NCI-H748 treated with DMSO at 0.1 percent for 48 hours (cell line): ENCODE measurements around the gene F13A1.

Source experiments
- DNase-seq: peaks from one replicate; lab custom pipeline; 2025; lab: John Stamatoyannopoulos, UW

The F13A1 gene

DNA sequence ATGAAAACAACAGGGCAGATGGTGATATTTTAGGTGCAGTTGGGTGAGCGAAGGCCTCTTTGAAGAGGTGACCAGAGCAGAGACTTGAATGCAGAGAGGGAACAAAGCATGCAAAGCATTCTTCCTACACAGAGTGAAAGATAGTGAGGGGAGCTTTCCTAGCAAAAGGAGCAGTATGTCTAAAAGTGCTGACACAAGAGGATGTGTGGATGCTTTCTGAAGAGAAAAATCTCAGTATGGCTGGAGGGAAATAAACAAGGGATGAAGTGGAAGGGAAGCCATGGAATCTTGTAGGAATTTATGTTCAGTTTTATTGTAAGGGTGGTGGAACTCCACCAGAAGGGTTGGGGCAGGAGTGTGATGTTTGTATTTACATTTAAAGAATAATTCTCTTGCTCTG lies 128.6 kb downstream of the F13A1 start:
- no peak for DNase-seq

DNA sequence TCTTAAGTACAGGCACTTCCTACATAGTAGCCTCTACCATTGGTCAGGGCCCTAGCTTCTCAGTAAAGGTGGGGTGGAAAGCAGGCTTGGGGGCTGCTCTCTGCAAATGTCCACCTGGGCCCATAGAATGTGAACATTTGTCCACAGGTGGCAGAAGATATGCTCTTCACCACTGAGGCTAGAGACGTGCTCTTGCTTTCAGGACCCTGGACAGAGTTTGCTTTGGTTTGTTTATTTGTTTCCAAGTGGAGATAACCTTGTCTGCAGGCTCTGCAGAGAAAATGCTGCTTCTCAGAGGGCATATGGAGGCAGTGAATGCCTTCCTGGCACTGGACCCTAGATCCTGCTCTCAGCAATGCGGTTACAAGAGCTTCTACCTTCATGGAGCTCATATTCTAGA lies 129.0 kb downstream of the F13A1 start:
- no peak for DNase-seq

DNA sequence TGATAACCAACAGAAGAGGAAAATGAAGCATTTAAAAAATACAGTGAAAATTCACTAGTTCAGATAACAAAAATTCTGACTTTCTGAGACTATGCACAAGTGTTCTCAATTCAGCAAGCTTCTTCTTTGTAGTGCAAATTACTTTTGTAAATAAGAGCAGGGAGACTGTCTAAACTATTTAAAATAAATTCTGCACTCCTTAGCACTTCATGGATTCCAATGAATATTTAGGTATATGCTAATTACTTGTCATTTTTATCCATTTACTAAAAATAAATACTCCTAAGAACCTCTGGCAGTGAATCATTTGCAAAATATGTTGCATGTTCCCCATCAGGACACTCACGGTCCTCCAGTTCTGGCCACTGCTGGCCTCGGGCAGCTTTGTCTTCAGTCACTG lies 139.8 kb downstream of the F13A1 start:
- no peak for DNase-seq

DNA sequence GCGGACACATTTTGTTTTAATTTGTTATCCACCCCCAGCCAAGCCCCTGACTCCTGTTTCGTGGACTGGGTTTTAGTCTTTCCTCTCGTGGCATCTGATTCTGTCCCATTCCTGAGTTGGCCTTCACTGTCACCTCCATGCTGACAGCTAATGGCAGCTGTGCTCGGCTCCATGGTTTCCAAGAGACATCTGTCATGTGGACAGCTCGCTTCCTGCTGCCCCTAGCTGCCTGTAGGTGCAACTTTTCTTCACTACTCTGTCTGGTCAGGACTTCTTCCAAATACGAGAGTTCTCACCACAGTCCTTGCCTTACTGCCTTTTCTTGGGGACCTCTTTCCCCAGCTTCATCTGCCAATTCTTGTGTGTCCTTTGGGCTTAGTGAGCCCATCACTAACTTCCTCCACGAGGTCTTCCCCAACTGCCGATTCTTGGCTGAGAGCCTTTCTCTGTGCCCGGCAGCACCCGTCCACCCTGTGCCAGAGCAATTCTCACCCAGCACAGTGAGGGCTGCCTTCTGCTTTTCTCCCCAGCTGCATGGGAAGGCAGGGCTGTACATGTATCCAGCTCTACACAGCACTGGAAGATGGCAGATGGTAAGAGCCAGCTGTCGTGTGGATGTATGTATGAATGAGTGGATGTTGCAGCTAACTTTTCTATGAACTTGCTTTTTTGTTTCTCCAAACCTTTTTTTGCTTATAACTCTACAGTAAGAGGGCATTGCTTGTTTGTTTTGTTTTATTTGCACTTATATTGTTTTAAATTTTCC lies 140.4 kb downstream of the F13A1 start:
- DNase-seq, result no peak

DNA sequence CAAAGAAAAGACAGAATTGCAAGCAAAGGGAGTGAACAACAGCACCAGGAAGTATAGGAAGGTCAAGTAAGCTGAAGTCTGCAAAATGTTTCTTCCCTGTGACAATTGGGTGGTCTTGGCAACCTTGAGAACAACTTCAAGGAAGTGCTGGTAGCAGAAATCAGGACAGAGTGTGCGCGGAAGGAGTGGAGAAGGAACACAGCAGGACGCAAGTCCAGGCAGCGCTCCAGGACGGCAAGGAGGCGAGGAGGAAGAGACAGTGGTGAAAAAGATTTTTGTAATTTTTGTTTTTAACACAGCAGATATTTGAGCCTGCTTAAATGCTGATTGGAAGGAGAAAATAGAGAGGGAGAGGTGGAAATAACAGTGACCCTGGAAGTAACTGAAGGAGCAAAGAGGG lies 141.7 kb downstream of the F13A1 start:
- no peak for DNase-seq

DNA sequence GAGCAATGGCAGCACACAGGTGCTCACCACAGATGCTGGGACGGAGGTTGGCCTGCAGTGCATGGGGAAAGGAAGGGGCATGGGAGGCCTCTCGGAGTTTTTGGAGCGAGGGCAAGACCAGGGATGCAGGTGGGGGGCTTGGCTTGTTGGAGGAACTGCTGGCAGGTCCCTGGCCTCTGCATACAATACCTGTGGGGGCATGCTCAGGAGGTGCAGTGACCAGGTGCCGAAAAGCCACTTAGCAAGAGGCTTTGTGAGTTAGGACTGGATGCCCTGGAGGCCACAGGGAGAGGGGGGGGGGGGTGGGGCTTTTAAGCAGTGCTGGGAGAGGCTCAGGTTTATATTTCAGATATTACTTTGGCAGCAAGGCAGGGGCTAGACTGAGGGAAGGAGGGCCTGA lies 142.7 kb downstream of the F13A1 start:
- no peak for DNase-seq

DNA sequence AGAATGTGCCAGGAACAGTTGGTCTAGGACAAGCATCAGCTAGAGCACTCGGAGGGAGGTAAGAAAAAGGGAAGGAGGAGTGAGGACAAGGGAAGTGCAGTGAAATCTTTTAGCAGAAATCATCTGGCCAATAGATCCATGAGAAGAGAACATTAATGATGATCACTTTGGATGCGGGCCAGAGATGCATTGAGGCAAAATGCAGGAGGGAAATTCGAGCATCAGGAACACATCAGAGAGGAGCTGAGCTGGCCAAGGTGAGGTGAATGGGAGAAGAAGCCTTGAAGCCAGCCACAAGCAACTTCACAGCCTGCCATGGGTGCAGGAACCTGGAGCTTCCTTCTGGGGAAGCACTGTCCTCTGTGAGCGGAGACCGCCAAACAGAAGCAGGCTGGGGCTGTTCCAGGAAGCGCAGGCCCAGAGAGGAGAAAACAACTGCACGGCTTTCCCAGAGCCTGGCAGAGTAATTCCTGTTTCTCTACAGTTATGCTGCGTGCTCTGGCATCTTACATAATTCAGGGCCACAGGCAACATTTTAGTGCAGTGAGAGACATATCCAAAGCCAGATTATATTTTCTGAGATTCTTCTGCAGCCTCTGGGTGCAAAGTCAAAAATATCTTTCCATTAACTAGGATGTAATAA lies 143.8 kb downstream of the F13A1 start:
- no peak for DNase-seq

DNA sequence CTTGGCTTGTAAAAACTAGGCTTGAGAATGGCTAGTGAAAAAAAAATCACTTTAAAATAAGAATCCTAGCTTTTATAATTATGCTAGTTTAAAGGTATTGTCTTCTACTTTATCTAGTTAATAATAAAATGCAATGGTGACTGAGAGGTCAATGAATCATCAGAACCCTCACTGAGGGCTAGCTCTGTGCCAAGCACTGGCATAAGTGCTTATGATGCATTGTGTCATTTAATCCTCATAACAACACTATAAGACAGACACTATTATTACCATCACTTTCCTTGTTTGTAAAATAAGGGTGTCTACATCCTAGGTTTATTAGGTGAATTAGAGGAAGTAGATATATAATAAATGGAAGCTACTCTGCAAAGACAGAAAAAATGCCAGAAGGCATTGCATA lies 144.3 kb downstream of the F13A1 start:
- DNase-seq, result no peak

DNA sequence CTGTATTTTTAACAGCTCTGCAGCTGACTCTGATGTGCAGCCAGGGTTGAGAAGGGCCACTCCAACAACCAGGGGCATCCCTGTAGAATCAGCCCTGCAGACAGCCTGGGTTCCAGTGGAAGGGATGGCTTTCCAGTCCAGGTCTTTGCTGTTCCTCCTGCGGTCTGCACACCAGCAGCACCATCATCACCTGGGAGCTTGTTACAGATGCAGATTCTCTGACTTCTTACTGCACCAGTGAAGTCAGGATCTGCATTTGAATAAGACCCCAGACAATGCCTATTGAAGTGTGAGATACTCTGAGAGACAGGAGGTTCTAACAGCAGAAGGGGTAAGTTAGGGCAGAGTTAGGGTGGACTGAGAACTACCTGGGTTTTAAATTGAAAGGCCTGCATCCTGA lies 151.3 kb downstream of the F13A1 start:
- DNase-seq, result no peak

DNA sequence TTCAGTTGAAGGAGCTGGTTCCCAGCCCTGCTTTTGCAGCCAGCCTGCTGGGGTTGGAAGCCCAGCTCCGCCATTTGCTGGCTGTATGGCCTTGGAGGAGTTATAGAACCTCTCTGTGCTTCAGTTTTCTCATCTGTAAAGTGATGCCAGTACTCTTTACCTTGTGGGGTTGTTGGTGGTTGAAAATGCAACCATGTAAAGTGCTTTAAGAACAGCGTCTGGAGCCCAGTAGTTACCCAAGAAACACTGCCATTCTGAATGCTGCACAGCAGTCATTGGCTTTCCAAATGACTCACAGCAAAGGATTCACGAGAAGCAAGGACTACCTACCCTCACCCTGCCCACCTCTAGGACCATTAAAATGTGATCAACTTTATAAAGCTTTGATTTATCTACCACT lies 154.4 kb downstream of the F13A1 start:
- no peak for DNase-seq

DNA sequence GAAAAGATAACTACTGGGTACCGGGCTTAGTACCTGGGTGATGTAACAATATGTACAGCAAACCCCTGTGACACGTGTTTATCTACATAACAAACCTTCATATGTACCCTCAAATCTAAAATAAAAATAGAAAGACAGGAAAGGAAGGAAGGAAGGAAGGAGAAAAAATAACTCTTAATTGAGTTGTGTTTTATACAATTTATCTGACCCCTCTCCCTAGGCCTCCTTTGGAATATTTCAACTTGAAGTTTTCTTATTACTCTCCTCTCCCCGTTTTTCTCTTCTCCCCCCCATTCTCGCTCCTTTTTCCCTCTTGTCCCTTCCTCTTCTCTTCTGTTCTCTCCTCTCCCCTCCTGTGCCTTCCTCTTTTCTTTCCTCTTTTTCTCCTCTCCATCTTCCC lies 156.1 kb downstream of the F13A1 start:
- no peak for DNase-seq

DNA sequence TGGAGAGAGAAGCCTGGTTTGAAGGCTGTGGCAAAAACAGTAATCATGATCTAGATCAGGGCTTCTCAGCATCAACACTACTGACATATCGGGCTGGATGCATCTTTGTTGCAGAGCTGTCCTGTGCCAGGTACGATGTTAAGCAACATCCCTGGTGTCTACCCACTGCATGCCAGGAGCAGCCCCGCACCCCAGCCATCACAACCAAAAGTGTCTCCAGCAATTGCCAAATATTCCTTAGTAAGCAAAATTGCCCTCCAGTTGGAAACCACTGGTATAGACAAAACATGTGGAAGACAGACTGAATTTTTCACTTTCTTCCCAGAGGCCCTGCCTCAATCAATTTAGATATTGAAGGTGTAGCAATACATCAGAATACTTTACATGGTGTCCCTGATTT lies 166.1 kb downstream of the F13A1 start:
- DNase-seq, result no peak

DNA sequence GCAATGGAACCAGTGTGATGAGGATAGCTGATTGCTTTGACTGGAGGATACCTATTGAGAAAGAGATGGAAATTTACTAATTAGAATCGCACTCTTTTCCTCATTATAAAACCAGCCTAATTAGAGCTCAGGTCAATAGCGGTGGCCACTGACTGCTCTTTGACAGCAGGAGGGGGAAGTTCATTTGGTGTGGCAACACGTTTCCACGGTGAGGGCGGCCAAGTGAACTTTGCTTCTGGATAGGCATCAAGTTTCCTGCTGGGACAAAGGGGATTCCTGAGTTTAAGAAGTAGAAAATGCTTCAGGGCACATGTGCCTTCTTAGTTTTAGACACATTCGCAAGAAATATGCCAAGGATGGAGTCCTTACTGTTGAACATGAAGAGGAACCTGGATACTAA lies 168.4 kb downstream of the F13A1 start:
- DNase-seq, result no peak

DNA sequence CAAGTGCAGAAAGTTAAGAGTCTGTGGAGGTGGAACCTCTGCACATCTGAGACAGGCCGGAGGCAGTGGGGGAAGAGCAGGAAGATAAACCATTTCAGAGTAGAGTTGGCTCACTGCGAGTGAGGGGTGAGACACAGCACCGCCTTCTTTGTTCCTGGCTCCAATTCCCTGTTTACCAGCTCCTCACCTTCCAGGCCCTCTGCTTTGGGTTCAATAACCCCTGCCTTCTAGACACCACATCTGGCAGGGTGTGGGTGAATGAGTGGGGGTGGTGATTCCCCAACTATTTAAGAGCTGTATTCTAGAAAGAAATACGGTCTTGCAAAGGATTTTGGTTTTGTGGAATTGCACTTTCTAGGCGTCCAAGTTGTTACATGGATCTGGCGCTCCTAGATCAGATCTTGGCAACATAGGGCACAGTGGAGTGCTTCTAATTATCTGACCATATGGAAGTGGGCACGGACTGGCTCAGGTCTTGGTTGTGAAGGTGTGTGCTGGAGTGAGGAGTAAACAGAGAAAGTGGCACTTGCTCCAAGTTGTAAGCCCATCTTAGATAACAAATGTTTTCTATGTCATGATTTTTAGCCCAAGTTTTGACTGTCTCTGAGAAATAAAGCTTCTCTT lies 172.2 kb downstream of the F13A1 start:
- DNase-seq, result no peak

DNA sequence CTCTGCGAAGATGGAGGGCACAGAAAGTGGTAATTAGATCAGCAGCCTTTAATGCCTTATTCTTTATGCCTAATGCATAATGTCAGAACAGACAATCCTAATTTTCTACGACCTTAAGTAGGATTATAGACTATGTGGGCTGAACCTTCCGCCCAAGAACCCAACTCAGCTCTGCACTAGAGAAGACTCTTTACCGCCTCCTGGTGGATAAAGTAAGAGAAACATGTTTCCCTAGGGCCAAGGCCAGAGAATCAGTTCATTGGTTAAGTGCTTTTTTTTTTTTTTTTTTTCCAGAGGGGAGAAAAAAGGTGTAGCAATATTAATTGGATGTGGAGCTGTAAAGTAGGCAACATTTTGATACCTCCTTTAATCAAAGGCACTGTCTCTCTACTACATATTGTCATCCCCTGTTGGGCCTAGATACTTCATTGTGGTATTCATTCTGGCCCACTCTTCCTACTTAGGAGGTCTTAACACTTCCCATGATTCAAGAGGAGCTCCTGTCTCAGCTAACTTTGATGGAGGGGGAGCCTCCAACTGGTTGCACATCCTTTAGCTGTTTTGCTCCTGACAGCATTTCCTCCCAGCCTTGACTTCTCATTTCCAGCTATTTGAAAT lies 188.9 kb downstream of the F13A1 start:
- no peak for DNase-seq

DNA sequence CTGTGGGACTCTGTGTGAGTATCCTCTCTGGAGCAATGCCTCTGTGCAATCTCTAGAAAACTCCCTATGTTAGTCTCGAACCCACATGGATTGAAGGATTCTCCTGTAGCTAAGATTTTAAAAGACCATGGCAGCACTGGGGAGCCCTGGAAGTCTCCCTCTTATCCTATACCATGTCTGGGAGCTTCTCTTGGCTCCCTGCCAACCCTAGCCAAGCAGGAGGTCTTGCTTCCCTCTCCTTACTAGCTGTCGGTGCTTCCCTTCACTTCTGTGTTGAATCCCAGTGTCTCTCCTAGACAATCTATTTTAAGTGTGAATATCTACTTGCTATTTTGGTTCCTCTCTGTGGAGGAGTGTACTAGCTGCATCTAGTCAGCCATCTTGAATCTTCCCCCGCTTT lies 195.0 kb downstream of the F13A1 start:
- no peak for DNase-seq

DNA sequence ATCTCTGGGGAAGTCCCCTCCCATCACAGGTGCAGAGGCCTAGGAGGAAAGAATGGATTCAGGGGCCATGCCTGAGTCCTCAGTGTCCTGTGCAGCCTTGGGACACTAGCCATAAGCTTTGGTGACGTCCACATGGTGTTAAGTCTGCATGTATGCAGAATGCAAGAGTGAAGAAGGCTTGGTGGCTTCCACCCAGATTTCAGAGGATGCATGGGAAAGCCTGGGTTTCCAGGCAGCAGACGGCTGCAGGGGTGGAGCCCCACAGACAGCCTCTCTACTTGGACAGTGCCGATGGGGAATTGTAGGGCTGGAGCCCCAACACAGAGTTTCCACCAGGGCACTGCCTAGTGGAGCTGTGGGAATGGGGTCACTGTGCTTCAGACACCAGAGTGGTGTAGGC lies 196.7 kb downstream of the F13A1 start:
- no peak for DNase-seq

DNA sequence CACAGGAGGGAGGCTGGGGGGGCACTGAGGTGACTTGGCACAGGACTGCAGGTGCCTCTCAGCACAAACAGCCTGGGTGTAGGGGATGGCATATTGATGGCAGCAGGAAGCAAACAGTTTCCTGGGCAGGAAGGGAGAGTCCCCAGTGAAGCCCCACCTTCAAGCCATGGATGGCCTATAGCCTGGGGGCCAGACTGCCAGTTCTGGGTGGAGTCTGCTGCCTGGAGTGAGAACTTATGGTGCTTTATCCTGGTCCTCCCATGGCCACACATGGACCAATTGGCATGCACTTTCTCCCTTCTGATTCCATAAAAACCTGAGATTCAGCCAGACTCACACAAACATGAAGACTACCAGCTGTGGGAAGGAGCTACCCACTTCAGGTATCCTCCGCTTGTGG lies 198.5 kb downstream of the F13A1 start:
- DNase-seq, result no peak

DNA sequence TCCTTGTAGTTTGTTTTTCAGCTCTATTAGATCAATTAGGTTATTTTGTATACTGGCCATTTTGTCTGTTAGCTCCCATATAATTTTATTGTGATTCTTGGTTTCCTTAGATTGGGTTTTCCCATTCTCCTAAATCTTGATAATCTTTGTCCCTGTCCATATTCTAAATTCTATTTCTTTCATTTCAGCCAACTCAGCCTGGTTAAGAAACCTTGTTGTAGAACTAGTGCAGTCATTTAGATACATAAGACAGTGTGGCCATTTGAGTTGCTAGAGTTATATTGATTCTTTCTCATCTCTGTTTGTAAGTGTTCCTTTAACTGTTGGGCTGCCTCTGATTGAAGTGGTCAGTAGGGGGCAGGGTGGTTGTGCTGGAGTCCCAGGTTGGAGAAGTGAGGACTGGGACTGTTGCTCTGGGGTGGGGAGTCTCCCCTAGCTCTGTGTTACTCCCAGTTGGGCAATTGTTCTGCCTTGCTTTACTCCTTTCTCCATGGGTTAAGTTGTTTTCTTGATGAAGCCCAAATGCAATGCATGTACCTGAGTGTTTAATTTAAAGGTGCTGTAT lies 214.9 kb downstream of the F13A1 start:
- DNase-seq, result no peak
